GM10847 (cell line): ENCODE data around the gene GBF1.

Experiments
- POLR2A ChIP-seq: IDR thresholded peaks from 2 replicates; pipeline ENCODE4 v1.6.1; 2011; ENCODE audit not compliant: insufficient read length; ENCODE audit errors: extremely low read depth

The GBF1 gene

GRCh38 chr10:102280397-102281101 lies 35.2 kb downstream of the GBF1 start:
- TF ChIP-seq POLR2A = no peak

- no peak for TF ChIP-seq POLR2A
Observed at GRCh38 chr10:102281102-102281487, 35.8 kb downstream of the GBF1 start.

- no peak for TF ChIP-seq POLR2A
Observed at GRCh38 chr10:102283488-102283887, 38.2 kb downstream of the GBF1 start.

GRCh38 chr10:102283890-102284289 lies 38.6 kb downstream of the GBF1 start:
- no peak for TF ChIP-seq POLR2A

- no peak for TF ChIP-seq POLR2A
Observed at GRCh38 chr10:102284531-102284930, 39.2 kb downstream of the GBF1 start.

GRCh38 chr10:102285133-102285532 lies 39.8 kb downstream of the GBF1 start:
- TF ChIP-seq POLR2A = no peak

- no peak for TF ChIP-seq POLR2A
Observed at GRCh38 chr10:102286216-102286615, 40.9 kb downstream of the GBF1 start.

GRCh38 chr10:102287538-102287937 lies 42.2 kb downstream of the GBF1 start:
- no peak for TF ChIP-seq POLR2A

GRCh38 chr10:102287991-102288390 lies 42.7 kb downstream of the GBF1 start:
- no peak for TF ChIP-seq POLR2A

GRCh38 chr10:102289356-102289755 lies 44.0 kb downstream of the GBF1 start:
- TF ChIP-seq POLR2A = no peak

GRCh38 chr10:102289840-102290239 lies 44.5 kb downstream of the GBF1 start:
- no peak for TF ChIP-seq POLR2A

- TF ChIP-seq POLR2A = no peak
Observed at GRCh38 chr10:102291221-102291905, 46.0 kb downstream of the GBF1 start.

- no peak for TF ChIP-seq POLR2A
Observed at GRCh38 chr10:102297101-102297500, 51.8 kb downstream of the GBF1 start.

GRCh38 chr10:102298899-102299298 lies 53.6 kb downstream of the GBF1 start:
- no peak for TF ChIP-seq POLR2A

- TF ChIP-seq POLR2A = no peak
Observed at GRCh38 chr10:102299873-102300272, 54.5 kb downstream of the GBF1 start.

GRCh38 chr10:102300278-102300843 lies 55.0 kb downstream of the GBF1 start:
- TF ChIP-seq POLR2A = no peak

GRCh38 chr10:102302611-102303010 lies 57.3 kb downstream of the GBF1 start:
- no peak for TF ChIP-seq POLR2A

GRCh38 chr10:102306006-102306405 lies 60.7 kb downstream of the GBF1 start:
- TF ChIP-seq POLR2A = no peak
